HepG2 (cell line): Measurements from ENCODE around the gene ZNRF4. TPM values are rescaled to one million over a fixed set of nuclear protein-coding genes. Genes with fewer than 3 reads are reported as not detected.

Experiments used
- ATAC-seq: fragments of 200-7000 bp; cut with Tn5 transposase; 3 replicates; pipeline ENCODE4 v1.9.1; 2020; ENCODE audit warnings: mild to moderate bottlenecking, moderate library complexity
- BruUV-seq: library from RNA; stranded (reverse); fragments of 400-500 nt; replicated peaks from 2 replicates; lab custom pipeline; 2021; lab: Mats Ljungman, UMichigan
- CTCF ChIA-PET: fragments of 300-600 bp; formaldehyde crosslinking; extraction: SDS; loops from one replicate; lab custom pipeline; 2021; ENCODE audit warnings: low total read pairs, inconsistent platforms, low intra/inter-chr PET ratio; lab: Yijun Ruan, JAX
- POLR2A ChIA-PET: fragments of 350-600 bp; sonication (Branson Sonifier 250); formaldehyde crosslinking; loops from one replicate; lab custom pipeline; 2020; ENCODE audit warnings: antibody characterized with exemption, inconsistent platforms; lab: Yijun Ruan, JAX
- DNase-seq: peaks from one replicate; pipeline ENCODE4 v3.0.0-alpha.2; 2015; ENCODE audit warnings: low spot score
- FAIRE-seq: peaks from 3 replicates; lab custom pipeline; 2011; peaks lifted over from hg19 to GRCh38; lab: Jason Lieb, UNC
- H2AFZ ChIP-seq: one replicate; pipeline ENCODE4 v1.6.1; 2011; ENCODE audit warnings: low read length, inconsistent platforms
- H3K27ac ChIP-seq: fragments of 300-600 bp; 3 replicates; pipeline ENCODE4 v1.8.0; 2011; ENCODE audit warnings: mixed run types, mild to moderate bottlenecking, mixed read lengths, low read length, inconsistent platforms; ENCODE audit not compliant: insufficient read depth; ENCODE audit errors: extremely low read length
- H3K27me3 ChIP-seq, 2 experiments: fragments of 200-600 bp in 1 of 2; 2 replicates in 1 of 2; 3 replicates in 1 of 2; pipeline versions ENCODE4 v1.6.0 to v1.8.0; 2011; ENCODE audit warnings: low read length in 2 of 2, mild to moderate bottlenecking in 2 of 2, moderate library complexity in 2 of 2, inconsistent platforms in 1 of 2; ENCODE audit not compliant: insufficient read depth in 2 of 2, control insufficient read depth in 1 of 2
- H3K36me3 ChIP-seq, 2 experiments: fragments of 200-600 bp in 1 of 2; replicated peaks in 1 of 2; 2 replicates in 1 of 2; 3 replicates in 1 of 2; pipeline versions ENCODE4 v1.5.1 to v1.8.0; 2011; ENCODE audit warnings: low read length in 2 of 2, inconsistent platforms in 1 of 2; ENCODE audit not compliant: insufficient read depth in 2 of 2, control insufficient read depth in 1 of 2
- H3K4me1 ChIP-seq: 2 replicates; pipeline ENCODE4 v1.5.1; 2012; ENCODE audit warnings: low read length, inconsistent platforms; ENCODE audit not compliant: insufficient read depth
- H3K4me2 ChIP-seq: 2 replicates; pipeline ENCODE4 v1.6.0; 2011; ENCODE audit warnings: low read depth, low read length, inconsistent platforms
- H3K4me3 ChIP-seq, 3 experiments: fragments of 200-600 bp in 1 of 3; sonication (generic), shearing (Covaris generic) in 1 of 3; replicated peaks in 1 of 3; 2 replicates each; pipeline ENCODE4 v1.5.1; 2011 to 2016; ENCODE audit warnings: low read length in 3 of 3, inconsistent platforms in 2 of 3, low read depth in 2 of 3, mild to moderate bottlenecking in 2 of 3, control low read depth in 1 of 3, mixed read lengths in 1 of 3; ENCODE audit not compliant: insufficient read depth in 1 of 3
- H3K79me2 ChIP-seq: one replicate; pipeline ENCODE4 v1.6.1; 2011; ENCODE audit warnings: low read length, inconsistent platforms; ENCODE audit not compliant: insufficient read depth
- H3K9ac ChIP-seq: 2 replicates; pipeline ENCODE4 v1.6.0; 2011; ENCODE audit warnings: mild to moderate bottlenecking, low read depth, low read length, inconsistent platforms; ENCODE audit not compliant: insufficient read depth
- H3K9me3 ChIP-seq: 2 replicates; pipeline ENCODE4 v1.5.1; 2012; ENCODE audit warnings: mild to moderate bottlenecking, low read length
- H4K20me1 ChIP-seq: 2 replicates; pipeline ENCODE4 v1.6.0; 2011; ENCODE audit warnings: inconsistent platforms, mild to moderate bottlenecking, low read length, moderate library complexity; ENCODE audit not compliant: insufficient read depth
- CHD4 ChIP-seq: fragments of 200-600 bp; sonication (generic); IDR thresholded peaks from 2 replicates; pipeline ENCODE4 v1.7.0; 2017; ENCODE audit warnings: mild to moderate bottlenecking, low read length, borderline replicate concordance
- EEA1 ChIP-seq: sonication (generic); formaldehyde crosslinking; IDR thresholded peaks from 2 replicates; pipeline ENCODE4 v1.5.1; 2020; ENCODE audit warnings: mild to moderate bottlenecking, missing genetic modification reagents, borderline replicate concordance
- EZH2 ChIP-seq: conservative IDR thresholded peaks from 2 replicates; pipeline ENCODE4 v1.6.1; 2012; ENCODE audit warnings: mild to moderate bottlenecking, low read depth, low read length, moderate library complexity
- FOXC1 ChIP-seq: sonication (generic); formaldehyde crosslinking; IDR thresholded peaks from 2 replicates; pipeline ENCODE4 v1.8.0; 2022; ENCODE audit warnings: mild to moderate bottlenecking, missing genetic modification reagents, borderline replicate concordance
- ISL2 ChIP-seq: sonication (generic); formaldehyde crosslinking; IDR thresholded peaks from 2 replicates; pipeline ENCODE4 v1.5.0; 2020; ENCODE audit warnings: missing genetic modification reagents
- NFYB ChIP-seq: sonication (generic); formaldehyde crosslinking; IDR thresholded peaks from 2 replicates; pipeline ENCODE4 v1.4.0; 2020; ENCODE audit warnings: missing genetic modification reagents
- PLRG1 ChIP-seq: fragments of 450-650 bp; conservative IDR thresholded peaks from 2 replicates; pipeline ENCODE4 v1.6.1; 2016
- RBAK ChIP-seq: sonication (generic); formaldehyde crosslinking; IDR thresholded peaks from 2 replicates; pipeline ENCODE4 v1.5.1; 2020; ENCODE audit warnings: mild to moderate bottlenecking, missing genetic modification reagents
- SMAD9 ChIP-seq: sonication (generic); formaldehyde crosslinking; IDR thresholded peaks from 2 replicates; pipeline ENCODE4 v1.5.1; 2020; ENCODE audit warnings: mild to moderate bottlenecking, missing genetic modification reagents
- ZBTB7B ChIP-seq: sonication (generic); formaldehyde crosslinking; IDR thresholded peaks from 2 replicates; pipeline ENCODE4 v1.4.0; 2020; ENCODE audit warnings: missing genetic modification reagents
- ZNF30 ChIP-seq: sonication (generic); formaldehyde crosslinking; IDR thresholded peaks from 2 replicates; pipeline ENCODE4 v1.5.0; 2020; ENCODE audit warnings: mild to moderate bottlenecking, missing genetic modification reagents
- ZNF382 ChIP-seq: sonication (generic); formaldehyde crosslinking; IDR thresholded peaks from 2 replicates; pipeline ENCODE4 v1.5.0; 2020; ENCODE audit warnings: missing genetic modification reagents, mild to moderate bottlenecking, borderline replicate concordance
- ZNF441 ChIP-seq: sonication (generic); formaldehyde crosslinking; IDR thresholded peaks from 2 replicates; pipeline ENCODE4 v1.7.0; 2021; ENCODE audit warnings: missing genetic modification reagents, borderline replicate concordance
- ZNF552 ChIP-seq: sonication (generic); formaldehyde crosslinking; IDR thresholded peaks from 2 replicates; pipeline ENCODE4 v1.9.0; 2022; ENCODE audit warnings: missing genetic modification reagents, mild to moderate bottlenecking, borderline replicate concordance
- ZSCAN12 ChIP-seq: sonication (generic); formaldehyde crosslinking; IDR thresholded peaks from 2 replicates; pipeline ENCODE4 v1.9.0; 2021; ENCODE audit warnings: mild to moderate bottlenecking, missing genetic modification reagents
- WGBS: methylation state at CpG from one replicate; pipeline ENCODE4 v1.1.6; 2017; ENCODE audit warnings: low lambda C conversion rate; 5-methylcytosine and 5-hydroxymethylcytosine counted together
- in situ Hi-C: cut with HindIII; loops from 2 replicates; pipeline ENCODE4 v1.10.0; 2017; ENCODE audit warnings: low pct_unique_long_range_greater_than_20kb; ENCODE audit not compliant: extremely low pct_ligation_motif_present
- intact Hi-C: fragments of 100-400 bp; cut with micrococcal nuclease; formaldehyde crosslinking; loops from one replicate; pipeline ENCODE4 v1.10.0; 2022; ENCODE audit not compliant: unreplicated experiment
- polyA plus RNA-seq, 8 experiments: library from polyadenylated mRNA; depleted of rRNA in 3 of 8; stranded (reverse) in 7 of 8; unstranded in 1 of 8; fragments of >200 nt; fragmentation: Illumina TruSeq in 4 of 8; extraction: Trizol in 4 of 8; gene quantifications; 2 replicates each; pipeline versions ENCODE4 v1.2.1 to v1.2.3, GENCODE V29; 2011 to 2016; ENCODE audit warnings: low read depth in 4 of 8, missing spikeins in 1 of 8, mixed read lengths in 1 of 8; ENCODE audit not compliant: insufficient read depth in 1 of 8
- total RNA-seq, 5 experiments: library from RNA; depleted of rRNA; stranded (reverse); fragments of >200 nt; fragmentation: Illumina TruSeq; extraction: Trizol; gene quantifications; 2 replicates each; pipeline ENCODE4 v1.2.3, GENCODE V29; 2016; ENCODE audit warnings: low read depth in 1 of 5
- TF ChIP-seq, protein P1 (sequence below): sonication (generic); formaldehyde crosslinking; IDR thresholded peaks from 2 replicates; pipeline ENCODE4 v1.4.0; 2020; ENCODE audit warnings: mild to moderate bottlenecking, missing genetic modification reagents

The ZNRF4 gene
- total and polyA plus RNA-seq, 2 of the 13 experiments (the other 11 are each of a cell fraction or from before 2014, with no cell fraction given) = not detected

DNA sequence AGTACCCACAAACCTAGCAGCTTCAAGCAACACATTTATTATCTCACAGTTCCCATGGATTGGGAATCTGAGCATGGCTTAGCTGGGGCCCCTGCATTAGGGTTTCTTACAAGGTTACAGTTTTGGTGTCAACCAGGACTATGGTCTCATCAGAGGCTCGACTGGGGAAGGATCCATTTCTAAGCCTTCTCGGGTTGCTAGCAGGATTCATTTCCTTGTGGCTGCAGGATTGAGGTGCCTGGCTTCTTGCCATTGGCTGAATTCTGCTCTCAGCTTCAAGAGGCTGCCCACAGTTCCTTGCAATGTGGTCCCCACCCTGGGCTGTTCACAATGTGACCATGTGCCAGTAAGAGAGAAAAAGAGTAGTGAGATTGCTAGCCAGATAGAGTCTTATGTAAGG is 26.7 kb downstream of the ZNRF4 start:
- no peak for ATAC-seq
- Histone ChIP-seq H3K4me1 (peaks cover 33% of the 10 kb centered on the region), H2AFZ (no peak overlapping the region), H3K9me3 (peaks cover 11% of the 10 kb centered on the region), H3K4me2 (no peak overlapping the region), H3K79me2 (no peaks in the 10 kb centered on the region), H3K4me3 (no peak overlapping the region), H3K9ac (no peak overlapping the region), H3K36me3 (no peaks in the 10 kb centered on the region), H3K27ac (no peak overlapping the region), H3K27me3 (no peaks in the 10 kb centered on the region), H4K20me1 (no peaks in the 10 kb centered on the region)
- DNase-seq = no peak
- ChIA-PET POLR2A (no interaction called here), CTCF (no interaction called here)
- 71% methylated on average over 2 of the region's 2 CpGs for WGBS
- no peak for FAIRE-seq
- BruUV-seq = no TSS peak
- intact Hi-C loops (loop anchor here (10.0 kb wide), 1 partner anchor 127 kb away; no protein-coding TSS in a partner anchor), in situ Hi-C loops (no loop called here)
- TF ChIP-seq EZH2 (no peak), RBAK (CRISPR knock-in tag) (peak; percentile 66; the same call in 1 of the 2 replicates), CHD4 (0 out of 2 replicates have a peak, but pooled peaks have one; percentile 10)

DNA sequence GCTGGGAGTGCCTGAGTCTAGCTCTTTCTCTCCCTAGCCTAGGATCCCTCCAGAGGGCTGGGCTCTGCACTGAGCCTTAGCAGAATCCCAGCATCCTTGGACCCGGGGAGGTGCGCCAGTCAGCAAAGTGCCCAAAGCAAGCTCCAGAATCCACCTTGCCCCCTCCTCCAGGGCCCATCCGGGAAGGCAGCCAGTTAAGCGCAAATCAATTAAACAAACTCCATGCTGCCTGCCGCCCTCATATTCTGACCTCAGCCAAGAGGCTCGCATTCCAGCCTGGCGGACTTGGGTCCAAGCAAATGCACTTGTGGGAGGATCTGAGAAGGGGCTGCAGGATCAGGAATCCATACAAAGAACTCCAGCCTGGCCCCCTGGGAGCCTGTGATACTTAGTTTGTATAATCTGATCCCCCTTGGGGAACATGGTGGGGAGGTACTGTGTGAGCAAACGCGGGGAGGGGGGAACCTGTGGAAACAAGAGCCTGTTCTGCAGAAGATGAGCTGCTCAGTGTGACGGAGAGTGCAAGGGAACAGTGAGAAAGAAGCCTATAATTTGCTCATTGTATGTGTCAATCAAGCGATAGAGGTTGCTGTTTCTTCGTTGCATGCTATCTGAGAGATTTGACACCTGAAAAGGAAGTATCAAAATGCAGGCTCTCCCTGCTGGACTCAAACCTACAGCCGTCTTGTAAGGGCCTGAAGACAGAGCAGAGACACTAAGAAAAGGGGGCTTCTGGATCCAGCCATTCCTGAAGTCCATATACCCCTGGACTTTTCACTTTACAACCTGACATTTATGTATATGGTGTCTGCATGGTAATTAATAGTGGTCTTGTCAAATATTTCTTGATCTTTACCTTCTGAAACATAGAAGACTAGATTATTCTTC is 29.4 kb downstream of the ZNRF4 start:
- Histone ChIP-seq H3K79me2 (no peaks in the 10 kb centered on the region), H4K20me1 (no peaks in the 10 kb centered on the region), H3K27ac (peak overlapping the region; percentile 52), H3K36me3 (no peaks in the 10 kb centered on the region), H3K9ac (no peak overlapping the region), H3K27me3 (no peaks in the 10 kb centered on the region), H3K4me2 (peak overlapping the region; percentile 46), H3K4me3 (peak overlapping the region in 1 of 3 experiments; percentile 34; a peak in 1 of 6 replicates), H3K9me3 (peaks cover 11% of the 10 kb centered on the region), H3K4me1 (peaks cover 37% of the 10 kb centered on the region), H2AFZ (no peak overlapping the region)
- peak; percentile 70 for DNase-seq
- 4% methylated on average over 9 of the region's 13 CpGs for WGBS
- ChIA-PET CTCF (no interaction called here), POLR2A (interaction anchor here (1.0 kb wide), 1 partner anchor 15 kb away, joined by 3 read pairs; no protein-coding TSS in a partner anchor)
- no TSS peak for BruUV-seq
- FAIRE-seq = peak; percentile 4
- intact Hi-C loops = loop anchor here (10.0 kb wide), 1 partner anchor 130 kb away; no protein-coding TSS in a partner anchor
- in situ Hi-C loops = no loop called here
- ATAC-seq = peak; percentile 92
- no peak for TF ChIP-seq PLRG1
- 0 out of 2 replicates have a peak, but pooled peaks have one; percentile 27 for TF ChIP-seq ISL2
- TF ChIP-seq ZBTB7B (CRISPR knock-in tag) = peak; percentile 50; the same call in 1 of the 2 replicates
- no peak for TF ChIP-seq ZNF441 (CRISPR knock-in tag)
- no peak for TF ChIP-seq ZSCAN12
- no peak for TF ChIP-seq EEA1 (CRISPR knock-in tag)
- TF ChIP-seq ZNF552 (CRISPR knock-in tag) = no peak
- TF ChIP-seq NFYB (CRISPR knock-in tag) = 0 out of 2 replicates have a peak, but pooled peaks have one; percentile 18
- no peak for TF ChIP-seq FOXC1 (CRISPR knock-in tag)
- TF ChIP-seq SMAD9 (CRISPR knock-in tag) = 0 out of 2 replicates have a peak, but pooled peaks have one; percentile 50
- no peak for TF ChIP-seq ZNF30 (CRISPR knock-in tag)
- TF ChIP-seq ZNF382 = no peak
- TF ChIP-seq, protein P1, sequence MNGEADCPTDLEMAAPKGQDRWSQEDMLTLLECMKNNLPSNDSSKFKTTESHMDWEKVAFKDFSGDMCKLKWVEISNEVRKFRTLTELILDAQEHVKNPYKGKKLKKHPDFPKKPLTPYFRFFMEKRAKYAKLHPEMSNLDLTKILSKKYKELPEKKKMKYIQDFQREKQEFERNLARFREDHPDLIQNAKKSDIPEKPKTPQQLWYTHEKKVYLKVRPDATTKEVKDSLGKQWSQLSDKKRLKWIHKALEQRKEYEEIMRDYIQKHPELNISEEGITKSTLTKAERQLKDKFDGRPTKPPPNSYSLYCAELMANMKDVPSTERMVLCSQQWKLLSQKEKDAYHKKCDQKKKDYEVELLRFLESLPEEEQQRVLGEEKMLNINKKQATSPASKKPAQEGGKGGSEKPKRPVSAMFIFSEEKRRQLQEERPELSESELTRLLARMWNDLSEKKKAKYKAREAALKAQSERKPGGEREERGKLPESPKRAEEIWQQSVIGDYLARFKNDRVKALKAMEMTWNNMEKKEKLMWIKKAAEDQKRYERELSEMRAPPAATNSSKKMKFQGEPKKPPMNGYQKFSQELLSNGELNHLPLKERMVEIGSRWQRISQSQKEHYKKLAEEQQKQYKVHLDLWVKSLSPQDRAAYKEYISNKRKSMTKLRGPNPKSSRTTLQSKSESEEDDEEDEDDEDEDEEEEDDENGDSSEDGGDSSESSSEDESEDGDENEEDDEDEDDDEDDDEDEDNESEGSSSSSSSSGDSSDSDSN (CRISPR knock-in tag) = peak; percentile 37; the same call in 1 of the 2 replicates
